ENCODE data around the gene THAP7. TPM values are rescaled to one million over a fixed set of nuclear protein-coding genes. Genes with fewer than 3 reads are reported as not detected.
A peak's percentile ranks its signal among the peaks of the same experiment; 100 is the strongest.
"Not testable (repeated sequence)": the region's sequence is repeated elsewhere in the genome, so short reads cannot be mapped to it uniquely, and the experiment has no call there.

THAP7 gene
- total RNA-seq, 1 donor from 2014 or later = 25.9 TPM

DNA sequence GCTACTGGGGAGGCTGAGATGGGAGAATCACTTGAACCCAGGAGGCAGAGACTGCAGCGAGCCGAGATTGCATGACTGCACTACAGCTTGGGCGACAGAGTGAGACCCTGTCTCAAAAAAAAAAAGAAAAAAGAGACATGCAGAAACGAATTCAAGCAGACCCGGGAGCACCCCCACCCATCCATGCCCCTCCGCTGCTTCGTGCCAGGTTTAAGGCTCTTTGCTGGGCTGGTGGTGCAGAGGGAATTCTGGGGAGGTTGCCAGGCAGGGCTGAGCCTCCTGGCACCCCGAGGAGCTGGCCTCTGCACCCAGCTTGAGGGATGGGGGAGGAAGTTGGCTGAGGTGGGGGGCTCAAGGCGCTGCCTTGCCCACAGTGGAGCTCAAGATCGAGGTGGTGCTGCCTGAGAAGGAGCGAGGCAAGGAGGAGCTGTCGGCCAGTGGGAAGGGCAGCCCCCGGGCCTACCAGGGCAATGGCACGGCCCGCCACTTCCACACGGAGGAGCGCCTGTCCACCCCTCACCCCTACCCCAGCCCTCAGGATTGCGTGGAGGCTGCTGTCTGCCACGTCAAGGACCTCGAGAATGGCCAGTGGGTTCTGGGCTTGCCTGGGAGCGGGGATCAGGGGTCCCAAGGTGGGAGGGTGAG lies 28.9 kb downstream of the THAP7 start:
- no peaks in the 10 kb centered on the region for H3K27me3 Mint-ChIP-seq (ENCODE audit: low read depth)
- H3K4me1 Mint-ChIP-seq (ENCODE audit: low read depth) = no peaks in the 10 kb centered on the region
- DNase-seq (ENCODE audit: low spot score) = no peak
- no peaks in the 10 kb centered on the region for H3K36me3 Mint-ChIP-seq (ENCODE audit: low read depth)
- peaks cover 1% of the 10 kb centered on the region for H3K9me3 Mint-ChIP-seq
- no peak overlapping the region for H3K4me3 Mint-ChIP-seq (ENCODE audit: low read depth)
- intact Hi-C loops (cut with micrococcal nuclease) = no loop called here
- H3K27ac Mint-ChIP-seq = no peak overlapping the region

DNA sequence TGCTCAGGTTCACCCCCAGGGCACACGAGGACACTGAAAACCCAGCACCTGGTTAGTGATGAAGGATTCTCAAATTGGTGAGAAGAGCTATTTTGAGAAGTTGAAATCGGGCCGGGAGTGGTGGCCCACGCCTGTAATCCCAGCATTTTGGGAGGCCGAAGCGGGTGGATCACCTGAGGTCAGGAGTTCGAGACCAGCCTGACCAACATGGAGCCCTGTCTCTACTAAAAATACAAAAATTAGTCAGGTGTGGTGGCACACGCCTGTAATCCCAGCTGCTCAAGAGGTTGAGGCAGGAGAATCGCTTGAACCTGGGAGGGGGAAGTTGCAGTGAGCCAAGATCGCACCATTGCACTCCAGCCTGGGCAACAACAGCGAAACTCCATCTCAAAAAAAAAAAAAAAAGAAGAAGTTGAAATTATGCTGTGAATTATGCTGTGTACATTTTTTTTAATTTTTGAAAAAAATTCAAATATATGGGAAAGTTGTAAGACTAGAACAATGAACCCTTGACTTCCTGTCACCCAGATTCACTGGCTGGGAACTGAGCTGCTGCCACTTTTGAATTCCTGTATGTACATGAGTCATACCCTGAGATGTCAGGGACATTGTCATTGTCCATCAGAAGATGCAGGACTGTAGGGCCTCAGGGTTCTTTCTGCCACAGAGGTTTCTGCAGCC lies 29.8 kb downstream of the THAP7 start:
- DNase-seq (ENCODE audit: low spot score); H3K9me3 Mint-ChIP-seq; H3K36me3 Mint-ChIP-seq (ENCODE audit: low read depth); H3K27ac Mint-ChIP-seq; H3K4me1 Mint-ChIP-seq (ENCODE audit: low read depth); H3K27me3 Mint-ChIP-seq (ENCODE audit: low read depth); intact Hi-C loops (cut with micrococcal nuclease); H3K4me3 Mint-ChIP-seq (ENCODE audit: low read depth): not testable (repeated sequence)

DNA sequence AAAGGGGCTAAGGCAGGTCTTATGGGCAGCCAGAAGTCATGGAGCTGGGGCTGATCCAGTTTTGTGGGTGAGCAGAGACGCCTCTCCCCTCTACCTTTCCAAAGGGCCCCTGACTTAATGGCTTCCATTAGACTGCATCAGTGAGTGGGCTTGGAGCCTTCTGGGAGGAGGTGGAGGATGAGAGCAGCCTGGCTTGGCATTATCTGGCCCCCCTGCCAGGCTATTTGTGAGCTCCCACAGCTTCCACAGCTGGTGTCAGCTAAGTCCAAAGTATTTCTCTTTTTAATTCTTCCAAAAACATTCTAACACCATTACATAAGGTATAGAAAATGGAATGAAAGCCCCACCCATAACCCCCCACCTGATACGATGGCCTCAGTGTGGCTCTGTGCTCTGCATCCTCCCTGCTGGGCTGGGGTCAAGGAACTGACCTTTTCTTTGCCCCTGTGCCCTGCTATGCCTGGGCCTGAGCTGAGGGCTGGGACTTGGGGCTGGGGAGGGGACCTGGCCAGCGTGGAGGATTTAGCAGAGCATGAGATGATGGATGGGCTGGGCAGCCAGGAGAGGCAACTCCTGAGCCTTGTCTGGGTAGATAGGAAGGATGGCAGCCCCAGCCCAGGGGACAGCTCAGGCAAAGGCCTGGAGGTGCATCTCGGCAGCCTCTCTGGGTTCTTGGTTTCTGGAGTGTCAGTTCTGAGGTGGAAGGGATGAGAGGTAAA lies 30.8 kb downstream of the THAP7 start:
- intact Hi-C loops (cut with micrococcal nuclease) = no loop called here
- Mint-ChIP-seq H3K4me1 (ENCODE audit: low read depth) (no peaks in the 10 kb centered on the region), H3K27ac (no peak overlapping the region), H3K4me3 (ENCODE audit: low read depth) (no peak overlapping the region), H3K27me3 (ENCODE audit: low read depth) (peaks cover under 1% of the 10 kb centered on the region), H3K36me3 (ENCODE audit: low read depth) (no peaks in the 10 kb centered on the region), H3K9me3 (no peaks in the 10 kb centered on the region)
- no peak for DNase-seq (ENCODE audit: low spot score)

DNA sequence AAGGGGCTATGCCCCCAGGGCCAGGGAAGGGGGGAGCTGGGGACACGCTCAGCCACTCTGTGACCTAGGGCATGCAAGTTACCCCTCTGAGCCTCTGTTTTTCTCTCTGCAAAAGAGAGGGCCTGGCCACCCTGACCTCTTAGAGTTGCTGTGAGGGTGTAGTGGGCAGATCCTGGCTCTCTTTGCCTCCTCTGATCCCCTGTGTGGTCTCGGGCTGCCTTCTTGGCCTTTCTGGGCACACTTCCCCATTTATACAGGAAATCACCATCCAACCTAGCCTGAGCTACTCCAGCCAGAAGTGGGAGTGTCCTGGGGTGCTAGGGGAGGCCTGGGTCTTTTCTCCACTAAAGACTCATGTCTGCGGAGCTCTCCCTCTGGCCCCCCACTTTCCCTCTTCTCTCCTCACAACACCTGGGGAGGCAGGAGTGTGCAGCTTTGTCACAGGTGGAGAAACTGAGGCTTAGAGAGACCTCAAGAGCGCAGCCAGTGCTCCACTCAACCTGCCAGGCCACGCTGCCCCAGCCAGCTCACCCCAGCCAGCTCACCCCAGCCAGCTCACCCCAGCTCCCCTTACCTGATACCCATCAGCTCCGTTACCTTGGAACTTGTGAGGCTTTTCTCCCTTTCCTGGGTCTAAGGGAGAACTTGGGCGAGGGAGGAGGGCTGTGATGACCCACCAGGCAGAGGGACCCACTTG lies 33.5 kb downstream of the THAP7 start:
- H3K4me3 Mint-ChIP-seq (ENCODE audit: low read depth) = no peak overlapping the region
- H3K9me3 Mint-ChIP-seq = no peaks in the 10 kb centered on the region
- intact Hi-C loops (cut with micrococcal nuclease) = no loop called here
- no peak for DNase-seq (ENCODE audit: low spot score)
- no peaks in the 10 kb centered on the region for H3K36me3 Mint-ChIP-seq (ENCODE audit: low read depth)
- H3K4me1 Mint-ChIP-seq (ENCODE audit: low read depth) = peaks cover 5% of the 10 kb centered on the region
- no peak overlapping the region for H3K27ac Mint-ChIP-seq
- peaks cover 16% of the 10 kb centered on the region for H3K27me3 Mint-ChIP-seq (ENCODE audit: low read depth)

DNA sequence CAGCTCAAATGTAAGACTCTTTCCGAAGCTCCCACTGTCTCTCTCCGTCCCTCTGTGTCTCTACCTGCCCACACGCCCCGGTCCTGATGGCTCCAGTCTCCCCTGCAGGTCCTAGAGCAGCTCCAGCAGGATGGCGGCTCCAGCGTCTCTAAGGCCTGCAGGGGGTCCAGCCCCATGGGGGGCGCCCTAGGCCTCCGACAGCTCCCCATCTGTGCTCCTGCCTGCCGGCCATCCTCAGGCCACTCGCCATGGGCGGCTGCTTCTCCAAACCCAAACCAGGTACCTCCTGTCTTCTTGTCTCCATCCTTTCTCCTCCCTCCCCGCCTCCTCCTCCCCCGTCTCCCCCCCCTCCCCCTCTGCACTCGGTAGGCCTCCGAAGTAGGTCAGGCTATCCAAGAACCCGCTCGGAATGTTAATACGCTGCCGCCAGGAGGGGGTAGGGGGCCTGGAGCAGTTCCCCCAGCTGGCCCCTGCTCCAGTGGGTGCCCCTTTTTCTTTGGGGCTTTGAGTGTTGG lies 34.2 kb downstream of the THAP7 start:
- no peaks in the 10 kb centered on the region for H3K9me3 Mint-ChIP-seq
- peaks cover 5% of the 10 kb centered on the region for H3K4me1 Mint-ChIP-seq (ENCODE audit: low read depth)
- no peak overlapping the region for H3K4me3 Mint-ChIP-seq (ENCODE audit: low read depth)
- DNase-seq (ENCODE audit: low spot score) = no peak
- no peaks in the 10 kb centered on the region for H3K36me3 Mint-ChIP-seq (ENCODE audit: low read depth)
- intact Hi-C loops (cut with micrococcal nuclease) = no loop called here
- no peak overlapping the region for H3K27ac Mint-ChIP-seq
- peaks cover 20% of the 10 kb centered on the region for H3K27me3 Mint-ChIP-seq (ENCODE audit: low read depth)

DNA sequence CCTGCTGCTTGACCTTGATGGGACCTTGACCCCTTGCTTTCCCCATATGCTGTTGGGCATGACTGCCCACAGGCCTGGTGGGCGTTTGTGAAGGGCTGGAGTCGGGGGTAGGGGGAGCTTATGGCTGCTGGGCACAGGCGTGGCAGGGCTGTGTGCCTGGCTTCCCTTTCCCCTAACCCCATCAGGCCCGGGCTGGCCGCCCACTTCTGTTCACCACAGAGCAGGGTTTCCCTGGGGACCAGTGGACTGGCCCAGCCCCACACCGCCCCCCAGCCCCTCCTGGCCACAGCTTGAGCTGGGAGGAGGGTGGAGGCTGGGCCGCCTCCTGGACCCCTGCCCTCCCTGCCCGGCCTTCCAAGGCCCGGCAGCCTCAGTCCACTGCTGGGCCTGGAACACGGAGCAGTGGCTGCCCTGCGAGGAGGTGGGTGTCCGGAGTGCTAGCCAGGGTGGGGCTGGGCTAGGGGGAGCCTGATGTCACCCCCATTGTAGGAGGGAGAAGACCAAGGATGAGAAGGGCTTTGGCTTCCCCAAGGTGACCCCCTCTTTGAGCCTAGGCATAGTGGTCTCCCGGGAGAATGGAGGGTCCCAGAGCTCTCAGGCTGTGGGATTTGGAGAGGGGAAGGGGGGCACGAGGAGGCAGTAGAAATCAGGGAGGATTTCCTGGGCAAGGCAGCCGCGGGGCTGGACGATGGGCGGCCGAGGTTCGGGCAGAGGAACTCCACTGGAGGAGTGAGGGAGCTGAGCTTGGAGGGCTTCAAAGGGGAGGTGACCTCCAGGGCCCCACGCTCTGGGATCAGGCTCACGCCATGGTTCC lies 34.8 kb downstream of the THAP7 start, which contains the start of gene AIFM3:
Gene AIFM3 (plus strand): TSS at position 373 of the 814 bp plus-strand sequence. CDS start 690 bp downstream, outside the sequence.
- H3K27ac Mint-ChIP-seq = no peak within 1 kb of the TSS
- H3K36me3 Mint-ChIP-seq (ENCODE audit: low read depth) = no peaks in the 10 kb centered on the region
- H3K9me3 Mint-ChIP-seq = no peaks in the 10 kb centered on the region
- H3K4me3 Mint-ChIP-seq (ENCODE audit: low read depth) = no peak within 1 kb of the TSS
- H3K27me3 Mint-ChIP-seq (ENCODE audit: low read depth) = peaks cover 20% of the 10 kb centered on the region
- intact Hi-C loops (cut with micrococcal nuclease) = no loop called here
- H3K4me1 Mint-ChIP-seq (ENCODE audit: low read depth) = peaks cover 7% of the 10 kb centered on the region
- DNase-seq (ENCODE audit: low spot score) = no peak

DNA sequence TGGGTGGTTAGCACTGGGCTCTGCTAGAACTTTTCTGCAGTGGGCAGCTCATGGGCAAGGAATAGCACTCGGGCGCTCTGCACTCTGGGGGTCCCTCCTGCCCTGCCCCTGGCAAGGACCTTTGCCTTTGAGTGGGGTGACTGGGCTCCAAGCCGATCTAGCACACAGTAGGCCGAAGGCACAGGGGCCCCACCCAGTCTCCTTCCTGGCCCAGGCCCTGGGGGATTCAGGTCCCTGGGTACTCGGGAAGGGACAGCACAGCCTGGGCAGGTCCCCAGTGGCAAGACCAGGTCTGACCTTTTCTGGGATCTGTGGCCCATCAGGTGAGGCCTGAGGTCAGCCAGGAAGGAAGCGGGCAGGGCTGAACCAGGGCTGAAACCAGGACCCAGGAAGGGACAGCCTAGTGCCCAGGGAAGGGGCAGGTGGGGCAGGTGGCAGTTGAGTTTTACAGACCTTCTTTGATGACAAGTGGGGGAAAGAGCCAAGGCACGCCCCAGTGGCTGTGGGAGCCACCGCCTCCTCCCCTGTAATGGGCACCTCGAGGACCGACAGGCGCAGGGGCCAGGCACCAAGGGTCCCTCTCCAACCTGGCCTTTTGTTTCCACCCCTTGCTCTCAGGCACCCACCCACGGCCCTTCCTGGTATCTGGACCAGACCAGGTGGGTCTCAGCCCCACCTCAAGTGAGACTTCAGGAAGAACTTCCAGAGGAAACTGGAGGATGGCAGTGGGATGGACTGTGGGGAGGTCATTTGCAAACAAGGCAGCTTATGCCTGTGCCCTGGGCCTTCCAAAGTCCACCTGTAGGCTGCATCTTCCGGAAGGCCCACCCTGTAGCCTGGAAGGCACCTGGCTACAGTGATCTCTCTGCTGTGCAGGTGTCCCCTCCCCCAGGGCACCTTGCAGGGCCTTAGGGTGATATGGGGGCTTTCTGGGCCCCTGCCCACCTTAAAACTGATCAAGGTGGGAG lies 35.7 kb downstream of the THAP7 start:
- H3K36me3 Mint-ChIP-seq (ENCODE audit: low read depth) = no peaks in the 10 kb centered on the region
- H3K4me3 Mint-ChIP-seq (ENCODE audit: low read depth) = no peak overlapping the region
- no peaks in the 10 kb centered on the region for H3K9me3 Mint-ChIP-seq
- H3K27ac Mint-ChIP-seq = no peak overlapping the region
- H3K27me3 Mint-ChIP-seq (ENCODE audit: low read depth) = peaks cover 20% of the 10 kb centered on the region
- no peak for DNase-seq (ENCODE audit: low spot score)
- intact Hi-C loops (cut with micrococcal nuclease) = no loop called here
- peaks cover 9% of the 10 kb centered on the region for H3K4me1 Mint-ChIP-seq (ENCODE audit: low read depth)

DNA sequence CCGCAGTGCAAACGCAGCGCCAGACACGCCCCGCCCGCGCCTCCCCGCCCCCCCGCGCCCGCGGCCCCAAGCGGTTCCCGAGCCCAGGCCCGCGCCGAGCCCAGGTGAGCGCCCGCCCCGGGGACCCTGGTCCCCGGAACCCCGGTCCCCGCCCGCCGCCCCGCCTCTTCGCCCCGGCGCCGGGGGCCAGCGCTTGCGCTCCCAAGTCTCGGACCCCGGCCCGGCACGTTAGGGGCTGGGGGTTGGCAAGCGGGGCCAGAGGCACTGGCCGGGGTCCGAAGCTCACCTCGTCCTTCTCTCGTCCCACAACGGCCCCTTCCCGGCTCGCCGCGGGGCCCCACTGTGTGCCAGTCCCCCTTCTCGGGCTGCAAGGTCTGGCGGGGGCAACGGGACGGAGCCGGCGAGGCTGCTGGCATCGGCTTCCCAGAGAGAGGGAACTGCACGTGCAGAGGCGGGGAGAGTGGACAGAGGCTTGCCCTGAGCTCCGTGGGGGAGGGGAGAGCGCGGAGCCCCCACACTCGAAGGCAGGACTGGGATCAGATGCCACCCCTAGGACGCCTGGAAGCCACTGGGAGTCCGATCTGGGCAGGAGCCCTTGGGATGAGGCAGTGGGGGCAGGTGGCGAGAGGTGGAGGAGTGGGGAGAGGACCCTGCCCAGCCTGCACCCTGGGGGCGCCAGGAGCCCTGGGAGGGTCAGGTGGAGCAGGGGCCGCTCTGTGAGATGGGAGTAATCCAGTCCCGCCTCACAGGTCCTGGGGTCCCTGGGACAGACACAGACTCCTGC lies 36.6 kb downstream of the THAP7 start:
- no peak for DNase-seq (ENCODE audit: low spot score)
- no peaks in the 10 kb centered on the region for H3K9me3 Mint-ChIP-seq
- H3K4me1 Mint-ChIP-seq (ENCODE audit: low read depth) = peaks cover 9% of the 10 kb centered on the region
- no peaks in the 10 kb centered on the region for H3K36me3 Mint-ChIP-seq (ENCODE audit: low read depth)
- no peak overlapping the region for H3K27ac Mint-ChIP-seq
- peaks cover 24% of the 10 kb centered on the region for H3K27me3 Mint-ChIP-seq (ENCODE audit: low read depth)
- H3K4me3 Mint-ChIP-seq (ENCODE audit: low read depth) = no peak overlapping the region
- intact Hi-C loops (cut with micrococcal nuclease) = no loop called here

DNA sequence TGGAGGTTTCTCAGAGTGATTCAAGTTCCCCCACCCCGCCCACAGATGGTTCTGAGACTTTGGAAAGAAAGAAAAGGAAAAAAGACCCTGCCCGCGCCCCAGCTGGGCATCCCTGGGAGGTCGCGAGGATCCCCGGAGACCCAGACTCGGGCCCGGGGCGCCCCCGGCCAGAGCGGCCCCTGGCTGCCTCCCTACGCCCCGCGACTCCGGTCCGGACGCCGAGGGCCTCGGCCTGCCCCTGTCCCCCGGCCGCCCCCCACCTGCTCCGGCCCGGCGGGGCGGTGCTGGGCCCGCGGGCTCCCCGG lies 37.2 kb downstream of the THAP7 start:
- no peak overlapping the region for H3K27ac Mint-ChIP-seq
- H3K36me3 Mint-ChIP-seq (ENCODE audit: low read depth) = no peaks in the 10 kb centered on the region
- no peaks in the 10 kb centered on the region for H3K9me3 Mint-ChIP-seq
- DNase-seq (ENCODE audit: low spot score) = no peak
- H3K4me1 Mint-ChIP-seq (ENCODE audit: low read depth) = peaks cover 9% of the 10 kb centered on the region
- intact Hi-C loops (cut with micrococcal nuclease) = no loop called here
- peak overlapping the region; percentile 55 for H3K4me3 Mint-ChIP-seq (ENCODE audit: low read depth)
- H3K27me3 Mint-ChIP-seq (ENCODE audit: low read depth) = peaks cover 25% of the 10 kb centered on the region

DNA sequence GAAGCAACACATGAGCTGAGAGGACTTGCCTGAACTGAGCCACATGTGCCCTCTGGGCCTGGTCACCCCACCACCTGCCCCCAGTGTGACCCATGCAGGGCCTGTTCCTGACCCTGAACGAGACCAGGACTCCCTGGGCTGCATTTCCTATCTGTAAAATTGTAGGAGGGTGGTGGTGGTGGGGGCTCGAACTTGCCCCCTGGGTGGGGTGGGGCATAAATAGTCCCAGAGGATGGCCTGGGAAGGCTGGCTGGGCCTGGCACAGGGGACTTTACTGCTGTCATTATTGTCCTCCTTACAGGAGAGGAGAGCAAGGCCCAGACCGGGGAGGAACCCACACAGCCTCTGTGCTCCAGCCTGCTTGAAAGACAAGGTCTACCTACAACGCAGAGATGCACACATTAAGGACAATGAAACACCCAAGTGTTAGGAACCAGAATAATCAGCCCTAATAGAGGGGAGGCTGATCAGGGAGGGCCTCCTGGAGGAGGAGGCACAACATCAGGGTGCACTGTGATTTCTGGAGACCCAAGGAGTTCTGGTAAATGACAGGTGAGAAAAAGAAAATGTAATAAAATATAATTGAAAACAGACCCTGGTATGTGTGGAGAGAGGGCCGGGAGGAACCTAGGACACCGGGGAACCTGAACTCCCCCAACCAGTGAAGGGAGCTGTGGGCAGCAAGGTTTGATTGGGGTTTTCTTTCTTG lies 37.7 kb downstream of the THAP7 start:
- H3K36me3 Mint-ChIP-seq (ENCODE audit: low read depth) = no peaks in the 10 kb centered on the region
- peak overlapping the region; percentile 55 for H3K4me3 Mint-ChIP-seq (ENCODE audit: low read depth)
- no peaks in the 10 kb centered on the region for H3K9me3 Mint-ChIP-seq
- intact Hi-C loops (cut with micrococcal nuclease) = no loop called here
- no peak overlapping the region for H3K27ac Mint-ChIP-seq
- DNase-seq (ENCODE audit: low spot score) = no peak
- H3K4me1 Mint-ChIP-seq (ENCODE audit: low read depth) = peaks cover 9% of the 10 kb centered on the region
- peaks cover 25% of the 10 kb centered on the region for H3K27me3 Mint-ChIP-seq (ENCODE audit: low read depth)
